Thoracic aorta (tissue), 2 donors: Measurements from ENCODE around the gene ARHGDIA. TPM values are rescaled to one million over a fixed set of nuclear protein-coding genes. Genes with fewer than 3 reads are reported as not detected.
A peak's percentile ranks its signal among the peaks of the same experiment; 100 is the strongest.

Experiments used
- ATAC-seq: fragments of 150-250 bp; one replicate; pipeline ENCODE4 v1.8.0; 2017; ENCODE audit warnings: low read depth; ENCODE audit not compliant: insufficient number of reproducible peaks, low FRiP score
- DNase-seq: peaks from one replicate; pipeline ENCODE4 v3.0.0-alpha.2; 2020; ENCODE audit warnings: low spot score
- H3K27ac ChIP-seq, 2 donors: fragments of 200-600 bp; sonication (generic); 1 replicate in 1 of 2; 2 replicates in 1 of 2; pipeline ENCODE4 v1.5.1; 2016; ENCODE audit warnings: mild to moderate bottlenecking in 2 of 2, moderate library complexity in 2 of 2
- H3K27me3 ChIP-seq: fragments of 200-600 bp; sonication (generic); replicated peaks from 2 replicates; pipeline ENCODE4 v1.6.0; 2016; ENCODE audit warnings: mild to moderate bottlenecking; ENCODE audit not compliant: insufficient read depth
- H3K36me3 ChIP-seq: fragments of 200-600 bp; sonication (generic); one replicate; pipeline ENCODE4 v1.5.1; 2016
- H3K4me1 ChIP-seq, 2 donors: fragments of 200-600 bp; sonication (generic); 1 replicate in 1 of 2; 2 replicates in 1 of 2; pipeline versions ENCODE4 v1.5.1 to v1.6.0; 2016; ENCODE audit warnings: low read depth in 2 of 2, mild to moderate bottlenecking in 1 of 2; ENCODE audit not compliant: control insufficient read depth in 1 of 2
- H3K4me3 ChIP-seq: fragments of 200-600 bp; sonication (generic); 2 replicates; pipeline ENCODE4 v1.5.1; 2016; ENCODE audit warnings: mild to moderate bottlenecking
- H3K9me3 ChIP-seq: fragments of 200-600 bp; sonication (generic); 2 replicates; pipeline ENCODE4 v1.5.1; 2016
- total RNA-seq, 2 donors: library from RNA; depleted of rRNA; stranded (reverse); fragments of >200 nt; gene quantifications; one replicate each; pipeline versions ENCODE4 v1.1.0 to v1.2.3, GENCODE V29; 2016
- TF ChIP-seq, protein P1 (sequence below): fragments of 200-600 bp; sonication (generic); IDR thresholded peaks from one replicate; pipeline ENCODE4 v1.5.1; 2019; ENCODE audit warnings: antibody characterized with exemption

ARHGDIA gene
- total RNA-seq, 2 donors from 2014 or later: 206 to 324 TPM

DNA sequence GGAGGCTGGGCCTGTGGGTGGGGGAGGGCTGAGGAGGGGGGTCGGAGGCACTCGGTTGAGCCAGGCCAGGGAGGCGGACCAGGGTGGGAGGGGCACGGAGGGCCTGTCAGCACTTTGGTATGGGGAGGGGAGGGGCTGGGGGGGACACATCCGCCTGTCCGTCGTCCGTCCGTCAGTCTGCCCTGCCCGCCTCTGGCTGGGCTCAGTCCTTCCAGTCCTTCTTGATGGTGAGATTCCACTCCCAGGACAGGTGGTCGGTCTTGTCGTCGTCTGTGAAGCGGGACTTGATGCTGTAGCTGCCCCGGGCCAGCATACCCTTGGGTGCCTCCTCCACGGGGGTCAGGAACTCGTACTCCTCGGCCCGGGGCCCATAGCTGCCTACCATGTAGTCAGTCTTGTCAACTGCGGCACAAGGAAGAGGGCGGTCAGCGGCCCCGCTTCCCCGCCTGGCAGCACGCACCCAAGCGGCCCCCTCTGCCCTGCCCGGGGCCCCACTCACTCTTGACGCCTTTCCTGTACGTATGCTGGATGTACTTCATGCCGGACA is 2.4 kb downstream of the ARHGDIA start:
- peak overlapping the region; percentile 92 to 95 for H3K27ac ChIP-seq
- ATAC-seq (no peak), DNase-seq (no peak)
- no peaks in the 10 kb centered on the region for H3K9me3 ChIP-seq
- TF ChIP-seq, protein P1, sequence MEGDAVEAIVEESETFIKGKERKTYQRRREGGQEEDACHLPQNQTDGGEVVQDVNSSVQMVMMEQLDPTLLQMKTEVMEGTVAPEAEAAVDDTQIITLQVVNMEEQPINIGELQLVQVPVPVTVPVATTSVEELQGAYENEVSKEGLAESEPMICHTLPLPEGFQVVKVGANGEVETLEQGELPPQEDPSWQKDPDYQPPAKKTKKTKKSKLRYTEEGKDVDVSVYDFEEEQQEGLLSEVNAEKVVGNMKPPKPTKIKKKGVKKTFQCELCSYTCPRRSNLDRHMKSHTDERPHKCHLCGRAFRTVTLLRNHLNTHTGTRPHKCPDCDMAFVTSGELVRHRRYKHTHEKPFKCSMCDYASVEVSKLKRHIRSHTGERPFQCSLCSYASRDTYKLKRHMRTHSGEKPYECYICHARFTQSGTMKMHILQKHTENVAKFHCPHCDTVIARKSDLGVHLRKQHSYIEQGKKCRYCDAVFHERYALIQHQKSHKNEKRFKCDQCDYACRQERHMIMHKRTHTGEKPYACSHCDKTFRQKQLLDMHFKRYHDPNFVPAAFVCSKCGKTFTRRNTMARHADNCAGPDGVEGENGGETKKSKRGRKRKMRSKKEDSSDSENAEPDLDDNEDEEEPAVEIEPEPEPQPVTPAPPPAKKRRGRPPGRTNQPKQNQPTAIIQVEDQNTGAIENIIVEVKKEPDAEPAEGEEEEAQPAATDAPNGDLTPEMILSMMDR: no peak
- H3K4me1 ChIP-seq: peaks cover 20 to 40% of the 10 kb centered on the region in 2 donors
- H3K36me3 ChIP-seq: peaks cover 15% of the 10 kb centered on the region
- no peaks in the 10 kb centered on the region for H3K27me3 ChIP-seq
- H3K4me3 ChIP-seq: no peak overlapping the region

DNA sequence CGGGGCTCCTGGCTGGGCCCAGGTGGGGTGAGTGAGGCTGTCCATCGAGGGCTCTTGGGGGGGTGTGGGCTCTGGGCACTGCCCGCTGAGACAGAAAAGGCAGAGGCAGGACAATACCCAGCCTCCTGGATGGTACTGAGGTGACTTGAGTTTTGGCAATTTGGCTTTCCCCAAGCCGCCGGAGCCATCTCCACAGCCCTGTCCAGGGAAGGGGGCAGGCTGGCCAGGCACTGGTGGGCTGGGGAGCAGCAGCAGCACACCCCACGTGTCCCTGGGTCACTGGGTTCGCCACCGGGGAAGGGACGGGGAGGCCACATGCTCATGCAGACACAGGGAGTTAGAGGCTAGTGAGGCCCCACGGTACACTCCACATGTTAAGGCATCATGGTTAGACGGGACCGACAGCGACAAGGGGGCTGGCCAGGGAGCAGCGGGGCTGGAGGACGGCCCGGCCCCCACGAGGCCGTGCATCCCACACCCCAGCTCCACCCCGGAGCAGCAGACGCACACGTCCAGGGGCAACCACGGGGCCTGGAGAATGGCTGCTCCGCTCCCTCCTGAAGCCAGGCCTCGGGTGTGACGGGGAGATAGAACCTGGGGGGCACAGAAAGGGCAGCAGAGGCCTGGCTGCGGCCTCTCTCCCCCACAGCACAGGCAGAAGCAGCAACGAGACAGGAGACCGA is 3.0 kb downstream of the ARHGDIA start:
- no peak for ATAC-seq
- TF ChIP-seq, protein P1: no peak
- peak overlapping the region; percentile 52 to 92 for H3K27ac ChIP-seq
- DNase-seq: no peak
- H3K27me3 ChIP-seq: no peaks in the 10 kb centered on the region
- H3K4me3 ChIP-seq: no peak overlapping the region
- H3K36me3 ChIP-seq: peaks cover 15% of the 10 kb centered on the region
- peaks cover 20 to 40% of the 10 kb centered on the region in 2 donors for H3K4me1 ChIP-seq
- no peaks in the 10 kb centered on the region for H3K9me3 ChIP-seq

DNA sequence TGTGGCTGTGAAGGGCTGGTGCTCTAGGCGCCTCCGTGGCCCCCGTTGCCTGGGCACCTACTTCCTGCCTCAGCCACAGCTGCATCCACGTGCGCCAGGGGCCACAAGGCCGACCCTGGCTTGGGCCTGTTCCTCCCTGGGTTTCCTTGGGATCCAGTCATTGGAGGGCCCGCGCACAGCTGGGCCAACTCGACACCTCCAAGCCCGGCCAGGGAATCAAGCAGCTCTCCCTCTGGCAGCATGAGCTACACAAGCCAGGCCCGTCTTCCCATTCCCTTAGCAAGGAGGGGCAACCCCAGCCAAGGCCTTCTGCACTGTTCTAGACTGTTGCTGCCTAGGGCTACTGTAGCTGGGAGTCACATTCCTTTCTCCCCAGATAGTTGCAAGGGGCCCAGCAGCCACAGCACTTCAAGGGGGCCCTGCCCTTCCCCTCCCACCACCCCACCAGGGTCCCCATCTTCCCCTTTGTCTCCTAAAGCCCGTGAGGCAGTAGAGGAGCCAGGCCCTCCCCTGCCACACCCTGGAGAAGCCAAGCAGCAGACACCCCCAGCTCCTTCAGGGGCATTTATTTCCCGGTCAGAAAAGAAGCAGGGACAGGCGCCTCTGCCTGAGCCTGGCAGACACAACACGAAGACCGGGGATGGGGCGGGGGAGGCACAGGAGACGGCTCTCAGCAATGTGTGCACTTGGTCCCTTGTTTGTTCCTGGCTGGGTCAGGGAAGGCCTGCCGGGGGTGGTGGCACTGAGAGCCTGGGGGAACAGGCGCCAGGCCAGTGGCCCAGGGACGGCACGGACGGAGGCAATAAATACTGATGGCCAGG is 3.8 kb downstream of the ARHGDIA start:
- H3K9me3 ChIP-seq: no peaks in the 10 kb centered on the region
- H3K4me1 ChIP-seq: peaks cover 18 to 39% of the 10 kb centered on the region in 2 donors
- no peak overlapping the region for H3K4me3 ChIP-seq
- H3K27ac ChIP-seq: peak overlapping the region in 1 of 2 donors; percentile 52
- peaks cover 15% of the 10 kb centered on the region for H3K36me3 ChIP-seq
- H3K27me3 ChIP-seq: no peaks in the 10 kb centered on the region
- ATAC-seq (no peak), DNase-seq (no peak)
- TF ChIP-seq, protein P1: no peak

DNA sequence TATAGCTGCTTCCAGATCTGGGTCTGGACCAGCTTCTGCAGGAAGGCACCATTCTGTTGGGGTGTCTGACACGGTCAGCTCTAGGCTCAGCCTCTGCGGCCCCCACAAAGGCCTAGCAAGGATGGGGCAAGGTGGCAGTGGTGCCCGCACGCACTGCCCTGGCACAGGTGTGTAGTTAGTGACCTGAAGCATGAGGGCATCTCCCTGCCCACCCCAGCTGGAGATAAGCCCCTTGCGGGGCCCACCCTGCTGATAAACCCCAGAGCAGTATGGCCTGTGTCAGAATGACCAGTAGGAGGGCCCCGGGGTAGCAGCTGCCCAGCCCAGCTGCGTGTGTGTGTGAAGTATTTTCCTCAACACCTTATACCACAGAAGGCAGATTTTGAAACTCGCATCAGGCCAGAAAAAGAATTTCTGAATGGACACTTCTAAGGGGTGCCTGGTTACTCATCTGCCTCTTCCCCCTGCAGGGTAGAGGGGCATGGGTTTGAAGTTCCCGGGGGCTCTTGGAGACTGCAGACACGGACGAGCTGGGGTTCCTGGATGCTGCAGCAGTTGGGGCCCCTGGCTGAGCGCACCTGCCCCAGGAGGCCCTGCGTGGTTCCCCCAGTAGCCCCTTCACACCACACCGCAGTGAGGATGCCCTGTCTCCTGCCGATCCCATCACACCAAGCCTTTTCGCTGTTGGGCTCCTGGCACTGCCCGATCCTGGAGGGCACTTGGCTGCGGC is 4.5 kb downstream of the ARHGDIA start:
- DNase-seq (no peak), ATAC-seq (no peak)
- H3K27me3 ChIP-seq: no peaks in the 10 kb centered on the region
- H3K36me3 ChIP-seq: peaks cover 15% of the 10 kb centered on the region
- H3K27ac ChIP-seq: no peak overlapping the region
- TF ChIP-seq, protein P1: no peak
- H3K9me3 ChIP-seq: no peaks in the 10 kb centered on the region
- H3K4me1 ChIP-seq: peaks cover 22 to 41% of the 10 kb centered on the region in 2 donors
- no peak overlapping the region for H3K4me3 ChIP-seq
